ENCODE results near the gene TENM3. TPM values are rescaled to one million over a fixed set of nuclear protein-coding genes. Genes with fewer than 3 reads are reported as not detected.

The TENM3 gene
- total RNA-seq, 1 donor from 2014 or later, result 2.8 TPM

DNA sequence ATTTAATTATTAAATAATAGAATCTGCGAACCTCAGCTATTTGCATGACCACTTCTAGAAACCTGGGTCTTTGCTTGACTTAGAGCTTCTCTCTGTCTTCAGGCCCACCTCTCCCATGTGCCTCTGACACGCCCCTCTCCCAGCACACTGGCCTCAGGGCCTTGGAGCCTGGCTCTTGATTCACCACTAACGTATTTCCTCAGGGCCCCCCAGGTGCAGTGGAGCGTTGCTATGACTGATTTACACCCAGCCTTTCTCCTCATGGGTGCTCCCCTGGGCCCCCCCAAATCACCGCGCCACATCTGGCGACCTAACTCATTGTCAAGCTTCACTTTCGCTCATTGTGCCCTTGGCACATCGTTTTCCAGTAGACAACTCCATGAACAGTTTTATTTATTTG is 37.9 kb upstream of the TENM3 start:
- Histone ChIP-seq H3K4me3 (no peak overlapping the region), H3K4me1 (no peaks in the 10 kb centered on the region), H3K27me3 (no peaks in the 10 kb centered on the region), H3K9me3 (no peaks in the 10 kb centered on the region), H3K27ac (no peak overlapping the region), H3K36me3 (no peaks in the 10 kb centered on the region)
- DNase-seq (ENCODE audit: low spot score in 2 of 2), result no peak
- TF ChIP-seq, protein P1, sequence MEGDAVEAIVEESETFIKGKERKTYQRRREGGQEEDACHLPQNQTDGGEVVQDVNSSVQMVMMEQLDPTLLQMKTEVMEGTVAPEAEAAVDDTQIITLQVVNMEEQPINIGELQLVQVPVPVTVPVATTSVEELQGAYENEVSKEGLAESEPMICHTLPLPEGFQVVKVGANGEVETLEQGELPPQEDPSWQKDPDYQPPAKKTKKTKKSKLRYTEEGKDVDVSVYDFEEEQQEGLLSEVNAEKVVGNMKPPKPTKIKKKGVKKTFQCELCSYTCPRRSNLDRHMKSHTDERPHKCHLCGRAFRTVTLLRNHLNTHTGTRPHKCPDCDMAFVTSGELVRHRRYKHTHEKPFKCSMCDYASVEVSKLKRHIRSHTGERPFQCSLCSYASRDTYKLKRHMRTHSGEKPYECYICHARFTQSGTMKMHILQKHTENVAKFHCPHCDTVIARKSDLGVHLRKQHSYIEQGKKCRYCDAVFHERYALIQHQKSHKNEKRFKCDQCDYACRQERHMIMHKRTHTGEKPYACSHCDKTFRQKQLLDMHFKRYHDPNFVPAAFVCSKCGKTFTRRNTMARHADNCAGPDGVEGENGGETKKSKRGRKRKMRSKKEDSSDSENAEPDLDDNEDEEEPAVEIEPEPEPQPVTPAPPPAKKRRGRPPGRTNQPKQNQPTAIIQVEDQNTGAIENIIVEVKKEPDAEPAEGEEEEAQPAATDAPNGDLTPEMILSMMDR (IDR thresholded peaks at IDR 0.05), result no peak
- intact Hi-C loops (cut with DNase I), result no loop called here

DNA sequence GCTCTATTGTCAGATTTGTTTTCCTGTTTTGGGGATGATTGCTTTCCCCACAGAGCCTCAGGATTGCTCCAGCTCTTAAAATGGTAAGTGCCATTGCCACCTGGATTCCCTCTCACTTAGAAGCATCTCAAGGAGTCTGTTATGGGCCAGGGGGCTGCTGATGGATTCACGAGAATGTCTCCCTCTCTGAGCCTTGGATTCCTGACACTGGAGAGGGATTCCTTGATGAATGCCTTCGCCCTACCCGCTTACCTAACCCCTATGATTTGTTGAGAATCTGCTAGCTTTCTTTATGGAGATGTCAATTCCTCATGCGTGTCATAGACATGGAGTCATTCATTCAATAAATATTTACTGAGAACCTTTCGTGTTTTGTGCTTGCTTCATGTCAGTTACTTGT is 36.9 kb upstream of the TENM3 start:
- TF ChIP-seq, protein P1 (IDR thresholded peaks at IDR 0.05), result no peak
- no peaks in the 10 kb centered on the region for H3K27me3 ChIP-seq
- H3K27ac ChIP-seq, result no peak overlapping the region
- no peaks in the 10 kb centered on the region for H3K36me3 ChIP-seq
- no peak for DNase-seq (ENCODE audit: low spot score in 2 of 2)
- H3K4me3 ChIP-seq, result no peak overlapping the region
- no peaks in the 10 kb centered on the region for H3K9me3 ChIP-seq
- no peaks in the 10 kb centered on the region for H3K4me1 ChIP-seq
- intact Hi-C loops (cut with DNase I), result no loop called here

DNA sequence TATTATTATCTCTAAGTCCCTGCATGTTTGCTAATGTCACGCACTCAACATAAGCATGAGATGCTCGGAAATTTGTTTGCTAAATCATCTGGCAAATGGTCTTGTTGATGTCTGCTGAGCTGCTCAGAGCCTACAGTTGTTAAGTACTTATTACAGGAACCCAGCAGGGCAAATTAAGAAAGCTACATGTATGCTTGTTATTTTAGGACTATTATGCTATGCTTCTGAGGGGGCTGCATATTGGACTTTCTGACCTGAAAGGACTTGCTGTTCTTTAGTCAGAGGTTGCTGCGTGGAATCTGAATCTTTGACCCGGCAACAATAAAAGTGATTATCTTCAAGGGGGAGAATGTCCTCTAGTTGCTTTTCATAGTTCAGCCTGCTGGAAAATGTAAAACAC is 36.3 kb upstream of the TENM3 start:
- TF ChIP-seq, protein P1 (IDR thresholded peaks at IDR 0.05), result no peak
- no peaks in the 10 kb centered on the region for H3K9me3 ChIP-seq
- no peaks in the 10 kb centered on the region for H3K27me3 ChIP-seq
- H3K4me1 ChIP-seq, result no peaks in the 10 kb centered on the region
- H3K27ac ChIP-seq, result no peak overlapping the region
- H3K36me3 ChIP-seq, result no peaks in the 10 kb centered on the region
- intact Hi-C loops (cut with DNase I), result no loop called here
- DNase-seq (ENCODE audit: low spot score in 2 of 2), result no peak
- H3K4me3 ChIP-seq, result no peak overlapping the region

DNA sequence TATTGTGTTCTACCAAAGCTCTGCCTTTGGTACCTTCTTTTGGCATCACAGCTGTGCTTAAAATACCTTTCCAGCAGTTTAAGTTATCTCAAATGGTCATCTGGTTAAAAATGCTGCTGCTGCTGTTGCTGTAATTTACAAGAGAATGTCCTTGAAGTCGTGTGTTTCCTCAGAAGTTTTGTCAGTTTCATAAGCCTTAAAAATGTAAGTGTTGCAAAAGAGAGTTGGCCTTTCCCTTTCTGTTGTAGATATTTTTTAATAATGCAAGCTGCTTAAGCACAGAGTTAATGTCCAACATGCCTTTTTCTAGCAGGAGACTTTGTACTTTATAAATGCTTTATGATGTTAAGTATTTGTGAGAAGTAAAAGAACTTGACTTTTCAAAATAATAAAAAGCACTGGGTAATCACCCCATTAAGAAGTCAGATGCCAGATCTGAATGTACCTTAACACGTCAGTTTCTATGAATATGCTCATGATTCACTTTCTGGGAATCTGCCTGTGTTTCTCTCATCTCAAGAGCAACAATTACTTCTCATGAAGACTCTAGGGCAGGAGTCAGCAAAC is 35.3 kb upstream of the TENM3 start:
- Histone ChIP-seq H3K9me3 (no peaks in the 10 kb centered on the region), H3K36me3 (no peaks in the 10 kb centered on the region), H3K4me3 (no peak overlapping the region), H3K27me3 (no peaks in the 10 kb centered on the region), H3K4me1 (no peaks in the 10 kb centered on the region), H3K27ac (no peak overlapping the region)
- intact Hi-C loops (cut with DNase I), result no loop called here
- TF ChIP-seq, protein P1 (IDR thresholded peaks at IDR 0.05), result no peak
- DNase-seq (ENCODE audit: low spot score in 2 of 2), result no peak

DNA sequence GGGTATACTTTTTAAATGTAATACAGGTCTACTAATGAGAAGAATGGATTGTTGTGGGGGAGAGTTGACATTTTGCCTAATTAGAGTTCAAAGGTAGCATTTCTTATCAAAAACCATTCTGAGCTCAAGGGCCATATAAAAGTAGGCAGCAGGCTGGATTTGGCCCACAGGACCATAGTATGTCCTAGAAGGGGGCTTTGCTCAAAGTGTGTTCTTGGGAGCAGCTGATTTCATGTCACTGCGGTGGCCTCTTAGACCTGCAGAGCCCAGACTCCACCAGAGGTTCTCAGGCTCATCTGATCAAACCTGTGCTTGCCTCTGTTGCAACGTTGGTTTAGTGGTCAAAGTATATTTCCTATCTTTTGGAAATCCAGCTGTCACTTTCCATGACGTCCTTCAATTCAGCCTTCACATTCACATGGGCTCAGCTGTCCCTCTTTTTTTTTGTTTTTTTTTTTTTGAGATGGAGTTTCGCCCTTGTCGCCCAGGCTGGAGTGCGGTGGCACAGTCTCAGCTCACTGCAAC is 34.6 kb upstream of the TENM3 start:
- no peak overlapping the region for H3K4me3 ChIP-seq
- H3K9me3 ChIP-seq, result no peaks in the 10 kb centered on the region
- no peaks in the 10 kb centered on the region for H3K36me3 ChIP-seq
- H3K27me3 ChIP-seq, result no peaks in the 10 kb centered on the region
- H3K27ac ChIP-seq, result no peak overlapping the region
- intact Hi-C loops (cut with DNase I), result no loop called here
- no peaks in the 10 kb centered on the region for H3K4me1 ChIP-seq
- no peak for DNase-seq (ENCODE audit: low spot score in 2 of 2)
- TF ChIP-seq, protein P1 (IDR thresholded peaks at IDR 0.05), result no peak

Measured in ascending aorta (tissue), 2 donors.